IMR-90 (cell line): ENCODE data around the gene IL17B. TPM values are rescaled to one million over a fixed set of nuclear protein-coding genes. Genes with fewer than 3 reads are reported as not detected.

ENCODE experiments used
- polyA plus RNA-seq, 3 experiments: library from polyadenylated mRNA; depleted of rRNA; stranded (reverse); fragments of >200 nt; gene quantifications; 2 replicates each; pipeline ENCODE4 v1.2.3, GENCODE V29; 2012; ENCODE audit warnings: low replicate concordance in 1 of 3
- total RNA-seq: library from RNA; depleted of rRNA; stranded (reverse); fragments of >200 nt; gene quantifications from 2 replicates; pipeline ENCODE4 v1.2.3, GENCODE V29; 2012; rRNA removed

The IL17B gene
- total and polyA plus RNA-seq, 2 of the 4 experiments (the other 2 are of a cell fraction), result 0.31 TPM; not detected in 1

Other genes starting within 250 kb of the IL17B start
- 33.3 and 34.2 TPM in 2 replicates for gene ABLIM3, start 237.8 kb downstream of the IL17B start, total RNA-seq
- 69.9 and 71.1 TPM in 2 replicates for gene ABLIM3, start 237.8 kb downstream of the IL17B start, polyA plus RNA-seq (2012; rRNA removed)
- 5.3 and 5.7 TPM in 2 replicates for gene AFAP1L1, start 107.4 kb downstream of the IL17B start, total RNA-seq
- gene AFAP1L1, start 107.4 kb downstream of the IL17B start, polyA plus RNA-seq (2012; rRNA removed), result 2.9 and 3.3 TPM in 2 replicates
- 18.1 and 30.3 TPM in 2 replicates for gene GRPEL2, start 33.8 kb downstream of the IL17B start, total RNA-seq
- gene GRPEL2, start 33.8 kb downstream of the IL17B start, polyA plus RNA-seq (2012; rRNA removed), result 4.8 and 6.2 TPM in 2 replicates
- gene PCYOX1L, start 21.2 kb downstream of the IL17B start, total RNA-seq, result 5.8 and 7.0 TPM in 2 replicates
- gene PCYOX1L, start 21.2 kb downstream of the IL17B start, polyA plus RNA-seq (2012; rRNA removed), result 14.3 and 16.3 TPM in 2 replicates
- gene CSNK1A1, start 172.1 kb upstream of the IL17B start, total RNA-seq, result 419 and 573 TPM in 2 replicates
- gene CSNK1A1, start 172.1 kb upstream of the IL17B start, polyA plus RNA-seq (2012; rRNA removed), result 112 and 140 TPM in 2 replicates
- gene ARHGEF37, start 202.2 kb upstream of the IL17B start, total RNA-seq, result 0.28 and 0.54 TPM in 2 replicates
- gene ARHGEF37, start 202.2 kb upstream of the IL17B start, polyA plus RNA-seq (2012; rRNA removed), result 0.39 and 0.42 TPM in 2 replicates